Astrocyte of the cerebellum (primary cell): Measurements from ENCODE around the gene MGLL.

Source experiments
- DNase-seq: peaks from one replicate; pipeline ENCODE4 v3.0.0-alpha.2; 2011; ENCODE audit warnings: low read depth
- H3K4me3 ChIP-seq: 2 replicates; pipeline ENCODE4 v1.5.1; 2011; ENCODE audit warnings: mild to moderate bottlenecking, low read depth, low read length, moderate library complexity
- in situ Hi-C: cut with HindIII; loops from 2 replicates; pipeline ENCODE4 v1.10.0; 2017; ENCODE audit warnings: low sequenced_read_pairs
- TF ChIP-seq, protein P1 (sequence below): IDR thresholded peaks from 2 replicates; pipeline ENCODE4 v1.5.1; 2012; ENCODE audit warnings: low read length, low read depth, moderate library complexity, mild to moderate bottlenecking; ENCODE audit errors: missing control alignments

Gene MGLL

DNA sequence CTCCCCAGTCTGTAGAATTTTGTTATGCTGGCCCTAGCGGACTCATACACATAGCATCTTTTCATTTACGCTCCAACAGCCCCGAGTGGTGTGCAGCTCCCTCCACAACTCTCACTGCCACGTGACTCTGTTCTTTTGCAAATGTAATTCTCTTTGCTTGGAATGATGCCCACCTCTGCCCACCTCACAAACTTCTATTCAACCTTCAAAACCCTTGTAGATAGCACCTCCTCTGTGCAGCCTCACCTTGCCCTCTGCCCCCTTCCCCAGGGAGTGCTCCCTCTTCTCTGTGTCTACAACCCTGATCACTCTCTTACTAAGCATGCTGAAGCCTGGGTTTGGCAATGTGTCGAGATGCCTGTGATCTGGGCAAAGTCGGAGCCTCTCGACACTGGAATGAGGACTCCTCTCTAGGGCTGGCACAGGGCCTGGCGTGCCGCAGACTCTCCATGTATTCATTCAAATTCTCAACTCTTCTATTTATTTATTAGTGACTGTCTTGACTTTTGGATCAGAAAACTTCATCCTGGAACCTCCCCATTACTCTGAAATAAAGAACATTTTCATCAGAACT lies 73.5 kb downstream of the MGLL start:
- no peak overlapping the region for H3K4me3 ChIP-seq
- in situ Hi-C loops, result no loop called here
- DNase-seq, result no peak
- TF ChIP-seq, protein P1, sequence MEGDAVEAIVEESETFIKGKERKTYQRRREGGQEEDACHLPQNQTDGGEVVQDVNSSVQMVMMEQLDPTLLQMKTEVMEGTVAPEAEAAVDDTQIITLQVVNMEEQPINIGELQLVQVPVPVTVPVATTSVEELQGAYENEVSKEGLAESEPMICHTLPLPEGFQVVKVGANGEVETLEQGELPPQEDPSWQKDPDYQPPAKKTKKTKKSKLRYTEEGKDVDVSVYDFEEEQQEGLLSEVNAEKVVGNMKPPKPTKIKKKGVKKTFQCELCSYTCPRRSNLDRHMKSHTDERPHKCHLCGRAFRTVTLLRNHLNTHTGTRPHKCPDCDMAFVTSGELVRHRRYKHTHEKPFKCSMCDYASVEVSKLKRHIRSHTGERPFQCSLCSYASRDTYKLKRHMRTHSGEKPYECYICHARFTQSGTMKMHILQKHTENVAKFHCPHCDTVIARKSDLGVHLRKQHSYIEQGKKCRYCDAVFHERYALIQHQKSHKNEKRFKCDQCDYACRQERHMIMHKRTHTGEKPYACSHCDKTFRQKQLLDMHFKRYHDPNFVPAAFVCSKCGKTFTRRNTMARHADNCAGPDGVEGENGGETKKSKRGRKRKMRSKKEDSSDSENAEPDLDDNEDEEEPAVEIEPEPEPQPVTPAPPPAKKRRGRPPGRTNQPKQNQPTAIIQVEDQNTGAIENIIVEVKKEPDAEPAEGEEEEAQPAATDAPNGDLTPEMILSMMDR, result no peak

DNA sequence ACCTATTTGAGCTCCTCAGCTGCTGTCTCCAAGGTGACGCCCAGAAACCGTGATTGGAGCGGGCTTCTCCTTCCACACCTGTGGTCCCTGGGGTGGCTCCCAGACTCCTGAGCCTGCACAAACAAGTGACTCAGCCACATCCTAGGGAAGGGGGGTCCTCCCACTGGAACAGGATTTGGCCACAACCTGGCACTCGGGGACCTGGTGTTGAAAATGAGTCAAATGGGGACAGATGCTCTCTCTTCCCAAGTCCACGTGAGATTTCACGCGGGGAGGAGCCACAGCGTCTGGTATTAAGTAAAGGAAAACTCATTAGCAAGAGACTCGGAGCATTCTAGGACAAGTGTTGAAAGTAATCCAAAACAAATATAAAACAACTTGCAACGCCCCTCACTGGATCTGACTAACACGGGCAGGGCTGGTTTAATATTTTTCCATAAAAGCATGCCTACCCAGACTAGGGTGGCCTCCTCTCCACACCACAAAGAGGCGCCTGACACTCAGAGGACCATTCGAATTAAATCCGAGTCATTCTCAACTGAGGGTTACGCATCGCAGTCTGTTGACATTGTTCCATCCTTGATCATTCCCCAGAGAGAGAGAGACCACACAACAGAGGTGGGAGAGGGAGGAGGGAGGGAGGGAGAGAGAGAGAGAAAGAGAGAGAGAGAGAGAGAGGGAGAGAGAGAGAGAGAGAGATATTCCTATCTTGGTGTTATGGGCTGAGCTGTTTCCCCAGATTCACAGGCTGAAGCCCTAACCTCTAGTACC lies 74.4 kb downstream of the MGLL start:
- no peak overlapping the region for H3K4me3 ChIP-seq
- DNase-seq, result no peak
- TF ChIP-seq, protein P1, result no peak
- in situ Hi-C loops, result no loop called here

DNA sequence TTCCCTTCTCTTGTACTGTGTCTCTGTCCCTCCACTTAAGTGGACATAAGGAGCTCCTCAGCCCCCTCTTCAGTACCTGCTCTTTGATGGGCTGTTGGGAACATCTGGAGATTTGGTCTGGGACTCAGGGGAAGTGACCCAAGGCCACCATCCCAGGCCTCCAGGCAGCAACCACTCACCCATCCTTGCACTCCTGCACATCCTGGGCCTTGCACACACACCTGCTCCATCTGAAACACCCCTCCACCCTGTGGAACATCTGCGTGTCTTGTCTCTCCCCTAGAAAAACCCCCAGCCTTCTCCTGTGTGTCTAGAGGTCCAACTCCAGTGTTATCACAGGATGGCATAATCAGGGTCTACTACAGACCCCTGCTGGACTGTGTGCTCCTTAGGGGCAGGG lies 75.2 kb downstream of the MGLL start:
- in situ Hi-C loops, result no loop called here
- TF ChIP-seq, protein P1, result no peak
- DNase-seq, result no peak
- H3K4me3 ChIP-seq, result no peak overlapping the region

DNA sequence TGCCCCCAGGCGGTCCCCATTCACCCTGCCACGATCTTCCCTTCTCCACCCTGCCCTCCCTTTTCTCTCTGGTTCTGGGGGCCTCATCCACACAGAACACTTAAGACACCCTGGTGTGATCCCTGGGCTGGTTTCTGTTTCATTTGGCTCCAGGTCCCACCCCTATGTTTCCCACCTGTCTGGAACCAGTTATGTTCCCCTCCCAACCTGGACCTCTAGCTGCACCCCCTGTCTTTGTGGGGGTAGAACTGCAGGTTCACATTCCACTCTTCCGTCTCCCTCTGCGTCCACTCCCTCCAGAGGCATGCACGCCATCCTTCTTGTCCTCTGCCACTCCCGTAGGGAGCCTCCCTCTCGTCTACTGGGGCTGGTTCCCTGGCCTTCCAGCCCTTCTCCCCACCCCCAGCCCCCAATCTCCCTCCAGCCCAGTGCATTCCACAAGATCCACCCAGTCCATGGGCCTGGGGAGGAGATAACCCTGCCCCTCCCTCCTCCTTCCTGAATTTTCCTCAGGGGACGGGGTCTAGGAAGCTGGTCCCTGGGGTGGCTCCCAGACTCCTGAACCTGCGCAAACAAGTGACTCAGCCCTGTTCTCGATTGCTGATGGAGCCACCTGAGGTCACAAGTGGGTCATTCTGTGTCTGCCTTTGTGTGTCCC lies 75.8 kb downstream of the MGLL start:
- in situ Hi-C loops, result no loop called here
- TF ChIP-seq, protein P1, result peak; percentile 12
- no peak for DNase-seq
- H3K4me3 ChIP-seq, result no peak overlapping the region

DNA sequence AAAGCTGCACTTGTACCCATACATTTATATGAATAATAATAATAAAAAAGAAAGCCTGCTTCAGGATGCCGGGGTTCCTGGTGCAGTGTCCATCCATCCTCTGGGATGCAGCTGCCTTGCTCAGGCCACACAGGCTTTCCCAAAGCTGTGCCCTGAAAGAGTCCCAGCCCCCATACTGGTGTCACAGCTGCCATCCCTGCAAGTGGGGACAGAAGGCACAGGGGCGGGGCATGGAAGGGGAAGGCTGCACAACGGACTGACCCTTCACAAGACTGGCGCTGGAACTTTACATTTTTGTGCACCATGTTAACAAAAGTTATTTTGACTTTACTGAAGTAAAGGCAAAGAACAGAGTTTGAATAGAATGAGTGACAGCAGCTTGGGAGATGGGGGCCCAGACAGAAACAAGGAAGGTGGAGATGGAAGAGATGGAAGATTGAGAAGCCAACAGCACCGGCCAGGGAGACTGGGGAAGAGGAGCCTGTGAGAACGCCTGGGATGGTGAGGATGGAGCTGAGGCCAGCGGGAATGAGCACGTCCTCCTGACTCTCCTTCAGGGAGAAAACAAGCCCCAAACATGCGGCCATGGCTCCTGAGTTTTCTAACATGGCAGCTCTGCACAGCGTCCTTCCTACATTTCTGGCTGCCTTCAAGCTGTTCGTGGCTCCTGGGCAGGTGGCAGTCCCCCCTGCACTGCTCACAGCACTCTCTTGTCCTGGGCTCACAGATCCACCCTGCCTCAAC lies 76.5 kb downstream of the MGLL start:
- no peak for DNase-seq
- no peak overlapping the region for H3K4me3 ChIP-seq
- TF ChIP-seq, protein P1, result no peak
- in situ Hi-C loops, result no loop called here

DNA sequence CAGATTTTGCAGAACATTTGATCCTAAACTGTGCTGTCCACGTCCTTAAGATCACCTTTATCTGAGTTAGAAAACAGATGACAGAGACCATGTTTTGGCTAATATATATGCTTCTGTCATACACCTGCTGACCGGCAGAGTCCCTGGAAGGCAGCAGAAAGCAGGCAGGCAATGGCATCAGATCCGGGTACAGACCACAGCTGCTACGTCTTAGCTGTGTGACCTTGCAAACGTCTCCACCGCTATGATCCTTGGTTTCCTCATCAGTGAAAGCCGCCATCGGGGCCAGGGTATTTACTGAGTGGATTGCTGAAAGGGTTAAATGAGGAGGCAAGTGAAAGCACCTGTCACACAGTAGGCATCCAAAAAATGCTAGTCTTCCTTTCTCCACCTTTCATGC lies 77.4 kb downstream of the MGLL start:
- H3K4me3 ChIP-seq, result no peak overlapping the region
- in situ Hi-C loops, result no loop called here
- TF ChIP-seq, protein P1, result no peak
- DNase-seq, result no peak
